D721Med (cell line): ENCODE data around the gene ACY1.
A peak's percentile ranks its signal among the peaks of the same experiment; 100 is the strongest.

Source experiments
- DNase-seq: peaks from one replicate; pipeline ENCODE4 v3.0.0; 2011; ENCODE audit warnings: low spot score; ENCODE audit not compliant: insufficient read length
- FAIRE-seq: peaks from 2 replicates; lab custom pipeline; 2011; peaks lifted over from hg19 to GRCh38; lab: Jason Lieb, UNC
- CTCF ChIP-seq: IDR thresholded peaks from 2 replicates; pipeline ENCODE4 v1.5.1; 2012; ENCODE audit warnings: mild to moderate bottlenecking, control low read depth; ENCODE audit not compliant: insufficient read depth; ENCODE audit errors: missing control alignments

Gene ACY1

DNA sequence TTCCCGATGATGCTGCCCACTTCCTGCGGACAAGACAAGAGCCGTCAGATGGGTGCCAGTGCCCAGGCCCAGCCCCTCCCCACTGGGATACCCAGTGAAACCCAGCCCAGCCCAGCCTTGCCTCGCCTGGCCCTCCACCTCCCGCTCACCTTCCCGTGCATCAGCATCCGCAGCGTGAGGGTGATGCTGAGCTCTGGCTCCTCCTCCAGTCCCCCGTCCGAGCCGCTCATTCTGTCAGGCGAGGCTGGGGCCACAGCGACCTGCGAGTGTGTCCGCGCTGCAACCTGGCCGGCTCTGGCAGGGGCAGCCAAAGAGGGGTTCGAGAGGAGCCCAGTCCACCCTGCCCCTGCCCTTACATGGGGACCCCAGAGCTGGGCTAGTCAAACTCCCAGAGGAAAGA lies 22.3 kb upstream of the ACY1 start:
- DNase-seq, result no peak
- no peak for FAIRE-seq
- no peak for TF ChIP-seq CTCF

GRCh38 chr3:51961602-51962569 lies 21.4 kb upstream of the ACY1 start:
- no peak for TF ChIP-seq CTCF
- FAIRE-seq (peak; percentile 92), DNase-seq (peak; percentile 92)

GRCh38 chr3:51962854-51963530 lies 20.3 kb upstream of the ACY1 start:
- FAIRE-seq (no peak), DNase-seq (no peak)
- TF ChIP-seq CTCF, result no peak

DNA sequence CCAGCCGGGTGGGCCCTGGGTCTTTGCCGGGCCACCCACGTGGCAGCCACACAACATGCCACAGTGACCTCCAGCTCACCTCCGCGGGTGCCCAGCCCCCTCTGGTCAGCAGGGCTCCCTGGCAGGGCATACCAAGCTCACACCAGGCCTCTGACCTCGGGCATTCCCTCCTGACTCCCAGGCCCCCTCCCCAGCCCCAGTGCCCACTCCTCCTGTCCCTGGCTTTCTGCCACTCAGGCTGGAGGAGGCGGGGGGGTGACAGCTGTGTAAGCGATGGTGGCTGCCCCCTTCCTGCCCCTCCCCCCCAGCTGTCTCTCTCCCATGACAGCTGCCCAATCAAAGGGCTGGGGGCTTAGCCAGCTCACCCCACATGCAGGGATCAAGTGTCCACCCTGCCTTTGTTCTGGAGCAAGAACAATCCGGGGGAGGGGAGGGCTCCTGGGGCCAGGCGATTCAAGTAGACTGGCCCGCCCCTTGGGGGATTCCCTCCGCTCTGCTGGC lies 19.3 kb upstream of the ACY1 start:
- FAIRE-seq, result no peak
- DNase-seq, result no peak
- TF ChIP-seq CTCF, result no peak

DNA sequence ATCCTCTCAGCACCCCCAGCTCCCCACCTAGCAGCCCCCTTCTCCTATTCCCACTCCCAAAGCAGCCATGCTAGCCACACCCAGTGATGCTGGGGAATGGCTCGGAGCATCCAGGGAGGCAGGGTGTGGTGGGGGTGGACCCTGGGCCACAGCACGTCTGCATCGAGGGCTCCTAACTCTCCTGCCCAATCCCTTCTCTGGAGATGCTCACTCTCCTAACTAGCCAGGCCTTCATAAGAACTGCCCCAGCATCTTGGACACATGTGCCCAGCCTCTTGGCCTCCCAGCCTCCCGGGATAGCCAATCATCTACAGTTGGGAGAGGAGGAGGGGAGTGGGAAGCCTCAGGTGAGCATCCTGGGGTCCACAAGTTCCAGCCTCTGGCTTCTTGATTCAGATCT lies 18.8 kb upstream of the ACY1 start:
- DNase-seq, result no peak
- TF ChIP-seq CTCF, result no peak
- FAIRE-seq, result no peak

DNA sequence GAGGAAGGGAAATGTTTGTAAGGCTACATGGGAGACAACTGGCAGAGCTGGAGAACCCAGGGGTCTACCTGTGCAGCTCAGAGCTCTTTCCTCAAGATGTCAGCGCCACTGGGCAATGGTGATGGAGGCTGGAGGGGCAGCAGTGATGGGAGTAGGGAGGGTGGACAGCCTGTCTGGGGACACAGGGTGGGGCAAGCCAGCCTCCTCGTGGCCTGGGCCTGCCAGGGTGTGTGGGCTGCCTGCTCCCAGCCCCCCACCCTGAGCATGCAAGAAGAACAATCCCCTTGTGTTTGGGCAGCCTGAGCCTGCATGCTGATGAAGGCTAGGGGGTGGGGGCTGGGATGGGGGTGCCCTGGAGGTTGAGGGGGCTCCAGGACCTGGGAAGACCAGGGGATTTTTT lies 17.3 kb upstream of the ACY1 start:
- FAIRE-seq, result no peak
- no peak for TF ChIP-seq CTCF

More for the DNA sequence above, 17.3 kb upstream of the ACY1 start:
- DNase-seq, result no peak
